OCI-LY7 (cell line): ENCODE data around the gene G0S2. TPM values are rescaled to one million over a fixed set of nuclear protein-coding genes. Genes with fewer than 3 reads are reported as not detected.

Experiments used
- Bru-seq: library from RNA; stranded (reverse); fragments of 400-500 nt; gene quantifications from one replicate; lab custom pipeline; 2021; lab: Mats Ljungman, UMichigan
- BruChase-seq, 2 experiments: library from RNA; stranded (reverse); fragments of 400-500 nt; gene quantifications; one replicate each; lab custom pipeline; 2021; lab: Mats Ljungman, UMichigan
- BruUV-seq: library from RNA; stranded (reverse); fragments of 400-500 nt; replicated peaks from 2 replicates; lab custom pipeline; 2021; lab: Mats Ljungman, UMichigan
- CTCF ChIA-PET: fragments of 300-600 bp; sonication (Branson Sonifier 250); formaldehyde crosslinking; loops from one replicate; lab custom pipeline; 2022; ENCODE audit warnings: antibody characterized with exemption; ENCODE audit not compliant: unreplicated experiment; lab: Charles Lee
- POLR2A ChIA-PET: fragments of 300-600 bp; sonication (Branson Sonifier 250); formaldehyde crosslinking; loops from one replicate; lab custom pipeline; 2022; ENCODE audit warnings: antibody characterized with exemption; lab: Charles Lee
- DNase-seq: peaks from one replicate; pipeline ENCODE4 v3.0.0-alpha.2; 2015; ENCODE audit warnings: low spot score
- H2AFZ ChIP-seq: fragments of 200-600 bp; sonication (generic), shearing (Covaris generic); 2 replicates; pipeline ENCODE4 v1.6.1; 2014; ENCODE audit warnings: mild to moderate bottlenecking, antibody characterized with exemption, low read length, moderate library complexity
- H3K27ac ChIP-seq: fragments of 200-600 bp; sonication (generic); 2 replicates; pipeline ENCODE4 v1.5.1; 2014; ENCODE audit warnings: mixed run types, low read depth, mild to moderate bottlenecking, moderate library complexity, low read length, inconsistent platforms; ENCODE audit not compliant: poor library complexity, severe bottlenecking
- H3K36me3 ChIP-seq: fragments of 200-600 bp; sonication (generic); 2 replicates; pipeline ENCODE4 v1.6.1; 2014; ENCODE audit warnings: mild to moderate bottlenecking, antibody characterized with exemption, low read length, moderate library complexity, mixed read lengths; ENCODE audit not compliant: insufficient read depth
- H3K4me1 ChIP-seq: fragments of 200-600 bp; sonication (generic); 2 replicates; pipeline ENCODE4 v1.5.1; 2014; ENCODE audit warnings: mild to moderate bottlenecking, low read length; ENCODE audit not compliant: insufficient read depth, poor library complexity, severe bottlenecking
- H3K4me2 ChIP-seq: fragments of 200-600 bp; sonication (generic); 2 replicates; pipeline ENCODE4 v1.6.1; 2014; ENCODE audit warnings: mild to moderate bottlenecking, low read length
- H3K4me3 ChIP-seq: fragments of 200-600 bp; sonication (generic); 2 replicates; pipeline ENCODE4 v1.5.1; 2014; ENCODE audit warnings: mild to moderate bottlenecking, low read depth, low read length; ENCODE audit not compliant: poor library complexity, severe bottlenecking
- H3K79me2 ChIP-seq: fragments of 200-600 bp; sonication (generic); 2 replicates; pipeline ENCODE4 v1.6.1; 2016; ENCODE audit warnings: low read depth, mild to moderate bottlenecking, low read length, moderate library complexity, mixed read lengths; ENCODE audit not compliant: insufficient read depth
- H3K9me2 ChIP-seq: fragments of 200-600 bp; sonication (generic); 2 replicates; pipeline ENCODE4 v1.6.1; 2016; ENCODE audit warnings: mild to moderate bottlenecking, low read length, mixed read lengths; ENCODE audit not compliant: insufficient read depth
- H3K9me3 ChIP-seq: fragments of 200-600 bp; sonication (generic); 2 replicates; pipeline ENCODE4 v1.6.1; 2014; ENCODE audit warnings: mild to moderate bottlenecking, mixed run types, low read length, mixed read lengths
- H4K20me1 ChIP-seq: fragments of 200-600 bp; sonication (generic); 2 replicates; pipeline ENCODE4 v1.6.1; 2014; ENCODE audit warnings: mild to moderate bottlenecking, antibody characterized with exemption, low read length, moderate library complexity, mixed read lengths; ENCODE audit not compliant: insufficient read depth
- EZH2phosphoT487 ChIP-seq: fragments of 200-600 bp; sonication (generic); IDR thresholded peaks from 2 replicates; pipeline ENCODE4 v1.6.1; 2018; ENCODE audit warnings: low read depth, borderline replicate concordance, mild to moderate bottlenecking, mixed run types, antibody characterized with exemption, low read length, moderate library complexity, mixed read lengths
- intact Hi-C: fragments of 100-400 bp; cut with micrococcal nuclease; formaldehyde crosslinking; loops from one replicate; pipeline ENCODE4 v1.10.0; 2022; ENCODE audit not compliant: unreplicated experiment
- long read RNA-seq: library from polyadenylated mRNA; stranded (forward); transcript quantifications from one replicate; pipeline ENCODE4 v2.0.0, GENCODE V29; 2022
- total RNA-seq, 2 experiments: library from RNA; depleted of rRNA in 1 of 2; stranded (reverse); fragments of >200 nt in 1 of 2; shearing (Covaris generic) in 1 of 2; gene quantifications; 2 replicates each; pipeline ENCODE4 v1.2.3, GENCODE V29; 2014 to 2022
- TF ChIP-seq, protein P1 (sequence below): fragments of 200-600 bp; sonication (generic); conservative IDR thresholded peaks from 2 replicates; pipeline ENCODE4 v1.5.1; 2014; ENCODE audit warnings: mild to moderate bottlenecking, antibody characterized with exemption, low read length, moderate library complexity, mixed read lengths

G0S2 gene, protein sequence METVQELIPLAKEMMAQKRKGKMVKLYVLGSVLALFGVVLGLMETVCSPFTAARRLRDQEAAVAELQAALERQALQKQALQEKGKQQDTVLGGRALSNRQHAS
- total RNA-seq (2014; rRNA removed; shearing (Covaris generic)), result not detected in 2 replicates
- not detected in 2 replicates for total RNA-seq (2022)
- Bru-seq, nascent RNA, result not detected
- BruChase-seq, experiment 1, labeled RNA remaining after a 6-hour chase, result not detected
- BruChase-seq, experiment 2, labeled RNA remaining after a 2-hour chase, result not detected
- long read RNA-seq, result 0 reads

DNA sequence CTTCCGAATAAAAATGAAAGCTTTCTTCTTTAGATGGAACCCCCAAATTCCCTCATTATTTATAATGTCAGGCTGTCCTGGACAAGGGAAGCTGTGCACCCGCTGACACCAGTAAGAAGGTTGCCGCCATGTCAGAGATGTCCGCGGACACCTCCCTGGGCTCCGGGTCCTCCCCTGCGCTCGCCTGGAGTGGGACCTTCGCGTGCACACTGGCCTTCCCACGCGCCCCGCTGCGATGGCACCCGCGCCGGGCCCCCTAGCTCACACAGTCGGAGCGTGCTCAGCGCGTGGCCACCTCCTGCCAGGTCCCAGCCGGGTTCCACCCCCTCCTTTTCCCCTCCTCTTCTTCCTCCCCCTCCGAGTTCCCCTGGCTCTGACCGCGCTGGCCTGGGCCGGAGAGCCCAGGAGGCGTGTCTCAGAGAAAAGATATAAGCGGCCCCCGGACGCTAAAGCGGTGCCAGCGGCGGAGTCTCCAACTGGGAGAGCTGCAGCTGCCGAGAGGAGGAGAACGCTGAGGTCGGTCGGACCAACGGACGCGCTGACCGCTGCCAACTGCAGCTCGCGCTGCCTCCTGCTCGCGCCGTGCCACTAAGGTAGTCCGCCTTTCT lies at the start of gene G0S2:
TSS of gene G0S2 (plus strand) at position 456 of the 608 bp plus-strand sequence. CDS start 273 bp downstream, outside the sequence.
- ChIA-PET CTCF (no interaction called here), POLR2A (interaction anchor here (0.7 kb wide), 1 partner anchor 20 kb away, joined by 3 read pairs; no protein-coding TSS in a partner anchor)
- DNase-seq, result no peak
- Histone ChIP-seq H3K36me3 (no peaks in the 10 kb centered on the region), H3K9me3 (no peaks in the 10 kb centered on the region), H3K4me2 (no peak within 1 kb of the TSS), H3K79me2 (no peaks in the 10 kb centered on the region), H3K4me1 (no peaks in the 10 kb centered on the region), H4K20me1 (no peaks in the 10 kb centered on the region; the same call in 1 of the 2 replicates), H2AFZ (no peak within 1 kb of the TSS), H3K9me2 (no peaks in the 10 kb centered on the region), H3K4me3 (no peak within 1 kb of the TSS), H3K27ac (no peak within 1 kb of the TSS)
- TF ChIP-seq, protein P1, sequence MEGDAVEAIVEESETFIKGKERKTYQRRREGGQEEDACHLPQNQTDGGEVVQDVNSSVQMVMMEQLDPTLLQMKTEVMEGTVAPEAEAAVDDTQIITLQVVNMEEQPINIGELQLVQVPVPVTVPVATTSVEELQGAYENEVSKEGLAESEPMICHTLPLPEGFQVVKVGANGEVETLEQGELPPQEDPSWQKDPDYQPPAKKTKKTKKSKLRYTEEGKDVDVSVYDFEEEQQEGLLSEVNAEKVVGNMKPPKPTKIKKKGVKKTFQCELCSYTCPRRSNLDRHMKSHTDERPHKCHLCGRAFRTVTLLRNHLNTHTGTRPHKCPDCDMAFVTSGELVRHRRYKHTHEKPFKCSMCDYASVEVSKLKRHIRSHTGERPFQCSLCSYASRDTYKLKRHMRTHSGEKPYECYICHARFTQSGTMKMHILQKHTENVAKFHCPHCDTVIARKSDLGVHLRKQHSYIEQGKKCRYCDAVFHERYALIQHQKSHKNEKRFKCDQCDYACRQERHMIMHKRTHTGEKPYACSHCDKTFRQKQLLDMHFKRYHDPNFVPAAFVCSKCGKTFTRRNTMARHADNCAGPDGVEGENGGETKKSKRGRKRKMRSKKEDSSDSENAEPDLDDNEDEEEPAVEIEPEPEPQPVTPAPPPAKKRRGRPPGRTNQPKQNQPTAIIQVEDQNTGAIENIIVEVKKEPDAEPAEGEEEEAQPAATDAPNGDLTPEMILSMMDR, result no peak
- no peak for TF ChIP-seq EZH2phosphoT487
- intact Hi-C loops, result no loop called here
- no TSS peak for BruUV-seq

DNA sequence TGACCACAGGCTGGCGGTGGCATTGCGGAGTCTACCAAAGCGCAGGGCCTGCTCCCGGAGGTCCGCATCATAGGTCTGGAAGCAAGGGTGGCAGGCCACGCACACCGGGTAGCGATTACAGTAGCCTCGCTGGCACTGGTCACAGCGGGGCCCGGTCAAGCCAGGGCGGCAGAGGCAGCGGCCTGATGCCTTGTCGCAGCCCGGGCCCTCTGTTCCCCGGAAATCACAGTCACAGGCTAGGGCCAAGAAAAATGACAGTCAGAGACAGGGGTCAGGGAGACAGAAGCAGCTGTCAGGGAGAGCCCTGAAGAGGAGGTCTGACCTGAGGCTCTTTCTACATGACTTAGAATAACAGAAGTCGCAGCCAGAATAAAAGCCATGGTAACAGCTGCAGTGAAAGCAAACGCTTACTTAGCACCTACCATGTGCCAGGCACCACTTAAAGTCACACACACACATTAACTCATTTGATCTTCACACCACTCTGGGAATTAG lies 49.4 kb upstream of the G0S2 start:
- TF ChIP-seq, protein P1, result no peak
- no peak for TF ChIP-seq EZH2phosphoT487
- H3K27ac ChIP-seq, result no peak overlapping the region
- no peak overlapping the region for H2AFZ ChIP-seq
- no peak overlapping the region for H3K4me3 ChIP-seq
- H3K79me2 ChIP-seq, result no peaks in the 10 kb centered on the region
- intact Hi-C loops, result loop anchor here (5.0 kb wide), 1 partner anchor 49 kb away; no protein-coding TSS in a partner anchor
- no peaks in the 10 kb centered on the region for H3K9me2 ChIP-seq
- ChIA-PET POLR2A (no interaction called here), CTCF (interaction anchor here (0.7 kb wide), 1 partner anchor 8 kb away, joined by 3 read pairs; no protein-coding TSS in a partner anchor)
- DNase-seq, result no peak
- no peaks in the 10 kb centered on the region for H4K20me1 ChIP-seq
- H3K4me1 ChIP-seq, result no peaks in the 10 kb centered on the region
- no peak overlapping the region for H3K4me2 ChIP-seq
- no peaks in the 10 kb centered on the region for H3K9me3 ChIP-seq
- no peaks in the 10 kb centered on the region for H3K36me3 ChIP-seq
- BruUV-seq, result no TSS peak
